K562 (cell line): ENCODE results near the gene DDR1. TPM values are rescaled to one million over a fixed set of nuclear protein-coding genes. Genes with fewer than 3 reads are reported as not detected.
A peak's percentile ranks its signal among the peaks of the same experiment; 100 is the strongest.

ENCODE experiments used
- CHD4 ChIP-seq: fragments of 200-600 bp; sonication (generic); IDR thresholded peaks from 3 replicates; pipeline ENCODE4 v1.6.1; 2012; ENCODE audit warnings: low read depth, mild to moderate bottlenecking, mixed read lengths, low read length, inconsistent platforms; ENCODE audit not compliant: insufficient read depth, insufficient replicate concordance, poor library complexity, severe bottlenecking
- GTF2F1 ChIP-seq: IDR thresholded peaks from 2 replicates; pipeline ENCODE4 v1.6.1; 2011; ENCODE audit warnings: low read depth, low read length, improper control_type of control experiment
- NFE2L1 ChIP-seq: fragments of 450-650 bp; IDR thresholded peaks from 2 replicates; pipeline ENCODE4 v1.6.1; 2016; ENCODE audit warnings: missing genetic modification characterization, low read depth, mild to moderate bottlenecking, missing compliant biosample characterization, moderate library complexity, borderline replicate concordance
- SMC3 ChIP-seq: conservative IDR thresholded peaks from 2 replicates; pipeline ENCODE4 v1.6.1; 2011; ENCODE audit warnings: low read depth, low read length, improper control_type of control experiment; ENCODE audit not compliant: insufficient read depth
- STAT5B ChIP-seq: fragments of 250-450 bp; sonication (Bioruptor Pico); IDR thresholded peaks from 2 replicates; pipeline ENCODE4 v1.8.0; 2021; ENCODE audit warnings: mild to moderate bottlenecking, inconsistent platforms
- WHSC1 ChIP-seq: IDR thresholded peaks from one replicate; pipeline ENCODE4 v1.6.1; 2012; ENCODE audit warnings: low read length, control low read depth, inconsistent platforms
- ZNF165 ChIP-seq: fragments of 250-450 bp; sonication (Bioruptor Pico); IDR thresholded peaks from 2 replicates; pipeline ENCODE4 v1.4.0; 2020; ENCODE audit warnings: borderline replicate concordance
- polyA plus RNA-seq, 8 experiments: library from polyadenylated mRNA; depleted of rRNA in 4 of 8; stranded (reverse) in 5 of 8; unstranded in 3 of 8; fragments of >200 nt; fragmentation: Nextera tagmentation in 2 of 8; fragmentation: Illumina TruSeq in 1 of 8; extraction: Ambion mirVana in 2 of 8; extraction: Trizol in 1 of 8; gene quantifications; 2 replicates each; pipeline versions ENCODE4 v1.2.1 to v1.2.3, GENCODE V29; 2011 to 2014; ENCODE audit warnings: inconsistent platforms in 1 of 8, missing spikeins in 1 of 8
- total RNA-seq, 7 experiments: library from RNA; depleted of rRNA in 6 of 7; stranded (reverse); fragments of >200 nt in 6 of 7; fragmentation: Illumina TruSeq in 2 of 7; extraction: Trizol in 2 of 7; gene quantifications; 2 replicates each; pipeline versions ENCODE4 v1.2.1 to v1.2.3, GENCODE V29; 2011 to 2021; ENCODE audit warnings: low replicate concordance in 1 of 7
- TF ChIP-seq, protein P1 (sequence below), 2 experiments: fragments of 450-650 bp; IDR thresholded peaks; 2 replicates each; pipeline ENCODE4 v1.6.1; 2018; ENCODE audit warnings: mild to moderate bottlenecking in 2 of 2, low read depth in 1 of 2; ENCODE audit not compliant: partially characterized antibody in 2 of 2
- TF ChIP-seq, protein P2 (sequence below): fragments of 200-400 bp; formaldehyde crosslinking; IDR thresholded peaks from 2 replicates; pipeline ENCODE4 v1.6.1; 2017; ENCODE audit warnings: mild to moderate bottlenecking, low read depth, low read length, moderate library complexity
- TF ChIP-seq, protein P3 (sequence below): sonication (generic); formaldehyde crosslinking; IDR thresholded peaks from 2 replicates; pipeline ENCODE4 v1.8.0; 2022; ENCODE audit warnings: missing genetic modification reagents, mild to moderate bottlenecking, borderline replicate concordance
- TF ChIP-seq, protein P4 (sequence below): fragments of 450-650 bp; IDR thresholded peaks from 2 replicates; pipeline ENCODE4 v1.7.1; 2018; ENCODE audit warnings: mild to moderate bottlenecking, low read depth; ENCODE audit not compliant: partially characterized antibody
- TF ChIP-seq, protein P5 (sequence below): fragments of 450-650 bp; formaldehyde crosslinking; IDR thresholded peaks from 2 replicates; pipeline ENCODE4 v1.4.0; 2022; ENCODE audit warnings: missing genetic modification characterization

Gene DDR1
- total and polyA plus RNA-seq, 9 of the 15 experiments (the other 6 are each of a cell fraction or from before 2014, with no cell fraction given), result 1.4 to 44.6 (median 12.2) TPM

DNA sequence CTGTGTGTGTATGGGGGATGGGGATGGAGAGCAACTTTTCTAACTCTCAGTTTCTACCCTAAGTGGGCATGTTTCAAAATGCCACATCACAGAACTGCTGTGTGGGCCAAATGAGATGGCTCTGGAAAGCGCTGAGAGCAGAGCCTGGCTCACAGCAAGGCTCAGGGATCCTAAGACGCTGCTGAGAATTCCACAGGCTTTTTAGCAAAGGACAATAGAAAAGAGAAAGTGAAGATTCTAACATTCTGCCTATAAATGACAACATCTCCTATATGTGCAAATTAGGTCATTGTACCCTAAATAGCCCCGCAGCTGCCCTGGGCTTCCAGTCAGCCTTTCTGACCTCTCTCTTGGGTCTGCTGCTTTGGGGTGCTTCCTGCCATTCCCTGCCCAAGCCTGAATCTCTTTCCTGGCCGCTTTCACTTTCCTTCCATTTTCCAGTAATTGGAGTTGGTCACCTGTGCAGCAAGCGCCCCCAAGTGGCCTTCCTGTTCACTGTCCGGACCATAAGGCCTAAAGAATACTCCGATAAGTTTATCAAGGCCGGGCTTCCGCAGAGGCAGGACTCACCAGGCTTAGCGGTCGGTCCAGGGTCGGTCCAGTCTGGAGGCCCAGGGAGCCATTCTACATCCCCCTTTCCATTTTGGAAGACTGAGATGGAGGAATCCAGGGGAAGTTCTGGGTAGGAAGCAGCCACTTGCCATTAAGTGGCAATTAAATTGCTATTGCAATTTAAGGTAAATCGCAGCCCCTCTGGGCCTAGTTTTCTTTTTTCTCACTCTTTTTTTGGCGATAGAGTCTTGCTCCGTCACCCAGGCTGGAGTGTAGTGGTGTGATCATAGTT, 6.7 kb upstream of the DDR1 start (continued):
- TF ChIP-seq, protein P1, sequence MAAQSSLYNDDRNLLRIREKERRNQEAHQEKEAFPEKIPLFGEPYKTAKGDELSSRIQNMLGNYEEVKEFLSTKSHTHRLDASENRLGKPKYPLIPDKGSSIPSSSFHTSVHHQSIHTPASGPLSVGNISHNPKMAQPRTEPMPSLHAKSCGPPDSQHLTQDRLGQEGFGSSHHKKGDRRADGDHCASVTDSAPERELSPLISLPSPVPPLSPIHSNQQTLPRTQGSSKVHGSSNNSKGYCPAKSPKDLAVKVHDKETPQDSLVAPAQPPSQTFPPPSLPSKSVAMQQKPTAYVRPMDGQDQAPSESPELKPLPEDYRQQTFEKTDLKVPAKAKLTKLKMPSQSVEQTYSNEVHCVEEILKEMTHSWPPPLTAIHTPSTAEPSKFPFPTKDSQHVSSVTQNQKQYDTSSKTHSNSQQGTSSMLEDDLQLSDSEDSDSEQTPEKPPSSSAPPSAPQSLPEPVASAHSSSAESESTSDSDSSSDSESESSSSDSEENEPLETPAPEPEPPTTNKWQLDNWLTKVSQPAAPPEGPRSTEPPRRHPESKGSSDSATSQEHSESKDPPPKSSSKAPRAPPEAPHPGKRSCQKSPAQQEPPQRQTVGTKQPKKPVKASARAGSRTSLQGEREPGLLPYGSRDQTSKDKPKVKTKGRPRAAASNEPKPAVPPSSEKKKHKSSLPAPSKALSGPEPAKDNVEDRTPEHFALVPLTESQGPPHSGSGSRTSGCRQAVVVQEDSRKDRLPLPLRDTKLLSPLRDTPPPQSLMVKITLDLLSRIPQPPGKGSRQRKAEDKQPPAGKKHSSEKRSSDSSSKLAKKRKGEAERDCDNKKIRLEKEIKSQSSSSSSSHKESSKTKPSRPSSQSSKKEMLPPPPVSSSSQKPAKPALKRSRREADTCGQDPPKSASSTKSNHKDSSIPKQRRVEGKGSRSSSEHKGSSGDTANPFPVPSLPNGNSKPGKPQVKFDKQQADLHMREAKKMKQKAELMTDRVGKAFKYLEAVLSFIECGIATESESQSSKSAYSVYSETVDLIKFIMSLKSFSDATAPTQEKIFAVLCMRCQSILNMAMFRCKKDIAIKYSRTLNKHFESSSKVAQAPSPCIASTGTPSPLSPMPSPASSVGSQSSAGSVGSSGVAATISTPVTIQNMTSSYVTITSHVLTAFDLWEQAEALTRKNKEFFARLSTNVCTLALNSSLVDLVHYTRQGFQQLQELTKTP (IDR thresholded peaks at IDR 0.05; ENCODE audit: low read depth in 1 of 2, partially characterized antibody in 2 of 2), result peak in 1 of 2 experiments; percentile 76
- TF ChIP-seq, protein P2, sequence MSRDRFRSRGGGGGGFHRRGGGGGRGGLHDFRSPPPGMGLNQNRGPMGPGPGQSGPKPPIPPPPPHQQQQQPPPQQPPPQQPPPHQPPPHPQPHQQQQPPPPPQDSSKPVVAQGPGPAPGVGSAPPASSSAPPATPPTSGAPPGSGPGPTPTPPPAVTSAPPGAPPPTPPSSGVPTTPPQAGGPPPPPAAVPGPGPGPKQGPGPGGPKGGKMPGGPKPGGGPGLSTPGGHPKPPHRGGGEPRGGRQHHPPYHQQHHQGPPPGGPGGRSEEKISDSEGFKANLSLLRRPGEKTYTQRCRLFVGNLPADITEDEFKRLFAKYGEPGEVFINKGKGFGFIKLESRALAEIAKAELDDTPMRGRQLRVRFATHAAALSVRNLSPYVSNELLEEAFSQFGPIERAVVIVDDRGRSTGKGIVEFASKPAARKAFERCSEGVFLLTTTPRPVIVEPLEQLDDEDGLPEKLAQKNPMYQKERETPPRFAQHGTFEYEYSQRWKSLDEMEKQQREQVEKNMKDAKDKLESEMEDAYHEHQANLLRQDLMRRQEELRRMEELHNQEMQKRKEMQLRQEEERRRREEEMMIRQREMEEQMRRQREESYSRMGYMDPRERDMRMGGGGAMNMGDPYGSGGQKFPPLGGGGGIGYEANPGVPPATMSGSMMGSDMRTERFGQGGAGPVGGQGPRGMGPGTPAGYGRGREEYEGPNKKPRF, result no peak
- TF ChIP-seq, protein P3, sequence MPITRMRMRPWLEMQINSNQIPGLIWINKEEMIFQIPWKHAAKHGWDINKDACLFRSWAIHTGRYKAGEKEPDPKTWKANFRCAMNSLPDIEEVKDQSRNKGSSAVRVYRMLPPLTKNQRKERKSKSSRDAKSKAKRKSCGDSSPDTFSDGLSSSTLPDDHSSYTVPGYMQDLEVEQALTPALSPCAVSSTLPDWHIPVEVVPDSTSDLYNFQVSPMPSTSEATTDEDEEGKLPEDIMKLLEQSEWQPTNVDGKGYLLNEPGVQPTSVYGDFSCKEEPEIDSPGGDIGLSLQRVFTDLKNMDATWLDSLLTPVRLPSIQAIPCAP, result no peak
- TF ChIP-seq, protein P4, sequence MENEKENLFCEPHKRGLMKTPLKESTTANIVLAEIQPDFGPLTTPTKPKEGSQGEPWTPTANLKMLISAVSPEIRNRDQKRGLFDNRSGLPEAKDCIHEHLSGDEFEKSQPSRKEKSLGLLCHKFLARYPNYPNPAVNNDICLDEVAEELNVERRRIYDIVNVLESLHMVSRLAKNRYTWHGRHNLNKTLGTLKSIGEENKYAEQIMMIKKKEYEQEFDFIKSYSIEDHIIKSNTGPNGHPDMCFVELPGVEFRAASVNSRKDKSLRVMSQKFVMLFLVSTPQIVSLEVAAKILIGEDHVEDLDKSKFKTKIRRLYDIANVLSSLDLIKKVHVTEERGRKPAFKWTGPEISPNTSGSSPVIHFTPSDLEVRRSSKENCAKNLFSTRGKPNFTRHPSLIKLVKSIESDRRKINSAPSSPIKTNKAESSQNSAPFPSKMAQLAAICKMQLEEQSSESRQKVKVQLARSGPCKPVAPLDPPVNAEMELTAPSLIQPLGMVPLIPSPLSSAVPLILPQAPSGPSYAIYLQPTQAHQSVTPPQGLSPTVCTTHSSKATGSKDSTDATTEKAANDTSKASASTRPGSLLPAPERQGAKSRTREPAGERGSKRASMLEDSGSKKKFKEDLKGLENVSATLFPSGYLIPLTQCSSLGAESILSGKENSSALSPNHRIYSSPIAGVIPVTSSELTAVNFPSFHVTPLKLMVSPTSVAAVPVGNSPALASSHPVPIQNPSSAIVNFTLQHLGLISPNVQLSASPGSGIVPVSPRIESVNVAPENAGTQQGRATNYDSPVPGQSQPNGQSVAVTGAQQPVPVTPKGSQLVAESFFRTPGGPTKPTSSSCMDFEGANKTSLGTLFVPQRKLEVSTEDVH, result peak; percentile 71
- TF ChIP-seq NFE2L1 (tag), result no peak
- no peak for TF ChIP-seq ZNF165 (CRISPR knock-in tag)
- no peak for TF ChIP-seq CHD4
- TF ChIP-seq WHSC1, result no peak
- TF ChIP-seq STAT5B (CRISPR knock-in tag), result no peak
- peak; percentile 91 for TF ChIP-seq SMC3
- 0 out of 2 replicates have a peak, but pooled peaks have one; percentile 36 for TF ChIP-seq GTF2F1
- TF ChIP-seq, protein P5, sequence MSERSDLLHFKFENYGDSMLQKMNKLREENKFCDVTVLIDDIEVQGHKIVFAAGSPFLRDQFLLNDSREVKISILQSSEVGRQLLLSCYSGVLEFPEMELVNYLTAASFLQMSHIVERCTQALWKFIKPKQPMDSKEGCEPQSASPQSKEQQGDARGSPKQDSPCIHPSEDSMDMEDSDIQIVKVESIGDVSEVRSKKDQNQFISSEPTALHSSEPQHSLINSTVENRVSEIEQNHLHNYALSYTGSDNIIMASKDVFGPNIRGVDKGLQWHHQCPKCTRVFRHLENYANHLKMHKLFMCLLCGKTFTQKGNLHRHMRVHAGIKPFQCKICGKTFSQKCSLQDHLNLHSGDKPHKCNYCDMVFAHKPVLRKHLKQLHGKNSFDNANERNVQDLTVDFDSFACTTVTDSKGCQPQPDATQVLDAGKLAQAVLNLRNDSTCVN, result no peak
